Lung (tissue), 12 donors: Measurements from ENCODE around the gene CNGA4. TPM values are rescaled to one million over a fixed set of nuclear protein-coding genes. Genes with fewer than 3 reads are reported as not detected.

Source experiments
- ATAC-seq: fragments of 200-7000 bp; cut with Tn5 transposase; one replicate; pipeline ENCODE4 v1.9.1; 2020; ENCODE audit warnings: moderate number of reproducible peaks; ENCODE audit not compliant: insufficient read depth, low FRiP score
- DNase-seq, 3 donors: peaks; one replicate each; pipeline ENCODE4 v3.0.0-alpha.2; 2013 to 2017
- H3K27ac ChIP-seq, 2 donors: one replicate each; pipeline ENCODE4 v1.5.1; 2013; ENCODE audit warnings: mild to moderate bottlenecking in 2 of 2, moderate library complexity in 2 of 2, control low read depth in 1 of 2, inconsistent platforms in 1 of 2, low read depth in 1 of 2, low read length in 1 of 2
- H3K27me3 ChIP-seq, 3 donors: one replicate each; pipeline ENCODE4 v1.5.1; 2013; ENCODE audit warnings: low read length in 2 of 3; ENCODE audit not compliant: control insufficient read depth in 3 of 3, insufficient read depth in 3 of 3
- H3K36me3 ChIP-seq, 4 donors: one replicate each; pipeline ENCODE4 v1.5.1; 2013; ENCODE audit warnings: low read length in 4 of 4, mild to moderate bottlenecking in 1 of 4, moderate library complexity in 1 of 4; ENCODE audit not compliant: control insufficient read depth in 4 of 4, insufficient read depth in 4 of 4
- H3K4me1 ChIP-seq, 5 donors: one replicate each; pipeline ENCODE4 v1.5.1; 2013; ENCODE audit warnings: low read length in 5 of 5, mild to moderate bottlenecking in 2 of 5, moderate library complexity in 1 of 5; ENCODE audit not compliant: control insufficient read depth in 5 of 5, insufficient read depth in 5 of 5
- H3K4me3 ChIP-seq: one replicate; pipeline ENCODE4 v1.5.1; 2013; ENCODE audit warnings: mild to moderate bottlenecking, control low read depth, moderate library complexity
- H3K9ac ChIP-seq, 2 donors: one replicate each; pipeline ENCODE4 v1.5.1; 2013; ENCODE audit warnings: low read length in 2 of 2, control low read depth in 1 of 2; ENCODE audit not compliant: insufficient read depth in 1 of 2
- H3K9me3 ChIP-seq, 4 donors: one replicate each; pipeline ENCODE4 v1.5.1; 2013; ENCODE audit warnings: low read length in 3 of 4, mild to moderate bottlenecking in 1 of 4, moderate library complexity in 1 of 4; ENCODE audit not compliant: control insufficient read depth in 4 of 4, insufficient read depth in 3 of 4
- CTCF ChIP-seq: IDR thresholded peaks from 2 replicates; pipeline ENCODE4 v1.5.1; 2012; ENCODE audit warnings: mild to moderate bottlenecking; ENCODE audit errors: control extremely low read depth, extremely low read depth
- WGBS, 2 donors: extraction: QIAGEN DNeasy Blood & Tissue Kit; methylation state at CpG; one replicate each; pipeline ENCODE4 v1.1.7; 2013; 5-methylcytosine and 5-hydroxymethylcytosine counted together
- polyA plus RNA-seq, 2 donors: library from polyadenylated mRNA; stranded (reverse); fragments of 200-250 nt; gene quantifications; one replicate each; pipeline ENCODE4 v1.2.1, GENCODE V29; 2013
- total RNA-seq, 2 donors: library from RNA; depleted of rRNA in 1 of 2; stranded (reverse); fragments of >200 nt in 1 of 2; gene quantifications; one replicate each; pipeline ENCODE4 v1.2.1, GENCODE V29; 2014 to 2021
- donor health status: control.
- donor health status: control.
- donor health status: Bipolar disorder and iron deficiency.
- donor health status: healthy.
- donor health status: DM: yes; HTN: yes; CAD: no.

The CNGA4 gene
- total and polyA plus RNA-seq, 4 donors, result 0.85 to 12.0 (median 4.6) TPM

GRCh38 chr11:6217722-6218121, 21.2 kb upstream of the CNGA4 start:
- H3K36me3 ChIP-seq, result peaks cover 35 to 45% (median 42%) of the 10 kb centered on the region in 4 donors
- no peak for DNase-seq
- H3K4me1 ChIP-seq, result peaks cover 0 to 5% (median 0%) of the 10 kb centered on the region in 5 donors
- no peak for TF ChIP-seq CTCF
- ATAC-seq, result no peak
- H3K27me3 ChIP-seq, result no peaks in the 10 kb centered on the region
- H3K9me3 ChIP-seq, result no peaks in the 10 kb centered on the region
- WGBS, 2 donors, result 92 to 94% methylated on average over 17 to 19 of the region's 19 CpGs
- H3K9ac ChIP-seq, result no peak overlapping the region
- no peak overlapping the region for H3K27ac ChIP-seq
- H3K4me3 ChIP-seq, result no peak overlapping the region

- peak; percentile 78 for ATAC-seq
- H3K4me1 ChIP-seq, result peaks cover 0 to 9% (median 0%) of the 10 kb centered on the region in 5 donors
- no peak overlapping the region for H3K4me3 ChIP-seq
- no peak for TF ChIP-seq CTCF
- no peak for DNase-seq
- 40 to 63% methylated on average over 2 of the region's 2 CpGs for WGBS, 2 donors
- peaks cover 42 to 58% (median 47%) of the 10 kb centered on the region in 4 donors for H3K36me3 ChIP-seq
- H3K27me3 ChIP-seq, result no peaks in the 10 kb centered on the region
- no peak overlapping the region for H3K27ac ChIP-seq
- no peak overlapping the region for H3K9ac ChIP-seq
- no peaks in the 10 kb centered on the region for H3K9me3 ChIP-seq
These were observed 19.5 kb upstream of the CNGA4 start for GRCh38 chr11:6219359-6219758.

GRCh38 chr11:6223854-6224253, 15.0 kb upstream of the CNGA4 start:
- H3K27me3 ChIP-seq, result no peaks in the 10 kb centered on the region
- no peak overlapping the region for H3K4me3 ChIP-seq
- H3K27ac ChIP-seq, result no peak overlapping the region
- H3K4me1 ChIP-seq, result peaks cover 0 to 15% (median 4%) of the 10 kb centered on the region in 5 donors
- H3K9ac ChIP-seq, result no peak overlapping the region
- DNase-seq (no peak), ATAC-seq (no peak)
- H3K9me3 ChIP-seq, result no peaks in the 10 kb centered on the region
- 96 to 97% methylated on average over 17 of the region's 17 CpGs for WGBS, 2 donors
- no peak for TF ChIP-seq CTCF
- H3K36me3 ChIP-seq, result peaks cover 24 to 29% (median 28%) of the 10 kb centered on the region in 4 donors

GRCh38 chr11:6224421-6224820, 14.5 kb upstream of the CNGA4 start:
- H3K4me3 ChIP-seq, result no peak overlapping the region
- no peaks in the 10 kb centered on the region for H3K9me3 ChIP-seq
- H3K9ac ChIP-seq, result no peak overlapping the region
- H3K27me3 ChIP-seq, result no peaks in the 10 kb centered on the region
- H3K36me3 ChIP-seq, result peaks cover 21 to 29% (median 25%) of the 10 kb centered on the region in 4 donors
- DNase-seq (no peak), ATAC-seq (no peak)
- no peak for TF ChIP-seq CTCF
- 98 to 100% methylated on average over 3 of the region's 3 CpGs for WGBS, 2 donors
- peak overlapping the region in 1 of 2 donors; percentile 5 for H3K27ac ChIP-seq
- peaks cover 0 to 16% (median 4%) of the 10 kb centered on the region in 5 donors for H3K4me1 ChIP-seq
